ENCODE results near the gene SLC24A4. TPM values are rescaled to one million over a fixed set of nuclear protein-coding genes. Genes with fewer than 3 reads are reported as not detected.
A peak's percentile ranks its signal among the peaks of the same experiment; 100 is the strongest.

SLC24A4 gene
- total RNA-seq, 1 donor from 2014 or later: not detected

DNA sequence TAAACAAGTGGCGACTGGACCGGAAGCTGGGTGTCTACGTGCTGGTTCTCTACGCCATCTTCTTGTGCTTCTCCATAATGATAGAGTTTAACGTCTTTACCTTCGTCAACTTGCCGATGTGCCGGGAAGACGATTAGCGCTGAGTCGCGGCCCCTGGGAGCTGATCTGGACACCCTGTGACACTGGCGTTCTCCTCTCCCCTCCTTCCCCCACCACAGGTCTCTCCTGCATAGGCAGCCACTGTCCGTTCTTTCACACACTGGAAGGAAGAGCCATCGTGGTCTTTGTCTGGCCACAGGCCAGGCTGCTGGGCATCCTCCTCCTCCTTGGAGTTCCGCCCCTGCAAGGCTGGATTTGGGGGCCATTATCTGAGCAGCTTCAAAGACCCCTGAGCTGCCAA lies 170.5 kb downstream of the SLC24A4 start:
- no peaks in the 10 kb centered on the region for H3K9me3 Mint-ChIP-seq (ENCODE audit: unreplicated experiment)
- no peaks in the 10 kb centered on the region for H3K27me3 Mint-ChIP-seq (ENCODE audit: unreplicated experiment)
- no peaks in the 10 kb centered on the region for H3K36me3 Mint-ChIP-seq (ENCODE audit: unreplicated experiment)
- H3K27ac Mint-ChIP-seq (ENCODE audit: unreplicated experiment): no peak overlapping the region
- DNase-seq (ENCODE audit: extremely low spot score, unreplicated experiment): peak; percentile 64
- peaks cover 4% of the 10 kb centered on the region for H3K4me1 Mint-ChIP-seq (ENCODE audit: unreplicated experiment)
- H3K4me3 Mint-ChIP-seq (ENCODE audit: unreplicated experiment): no peak overlapping the region
- TF ChIP-seq, protein P1, sequence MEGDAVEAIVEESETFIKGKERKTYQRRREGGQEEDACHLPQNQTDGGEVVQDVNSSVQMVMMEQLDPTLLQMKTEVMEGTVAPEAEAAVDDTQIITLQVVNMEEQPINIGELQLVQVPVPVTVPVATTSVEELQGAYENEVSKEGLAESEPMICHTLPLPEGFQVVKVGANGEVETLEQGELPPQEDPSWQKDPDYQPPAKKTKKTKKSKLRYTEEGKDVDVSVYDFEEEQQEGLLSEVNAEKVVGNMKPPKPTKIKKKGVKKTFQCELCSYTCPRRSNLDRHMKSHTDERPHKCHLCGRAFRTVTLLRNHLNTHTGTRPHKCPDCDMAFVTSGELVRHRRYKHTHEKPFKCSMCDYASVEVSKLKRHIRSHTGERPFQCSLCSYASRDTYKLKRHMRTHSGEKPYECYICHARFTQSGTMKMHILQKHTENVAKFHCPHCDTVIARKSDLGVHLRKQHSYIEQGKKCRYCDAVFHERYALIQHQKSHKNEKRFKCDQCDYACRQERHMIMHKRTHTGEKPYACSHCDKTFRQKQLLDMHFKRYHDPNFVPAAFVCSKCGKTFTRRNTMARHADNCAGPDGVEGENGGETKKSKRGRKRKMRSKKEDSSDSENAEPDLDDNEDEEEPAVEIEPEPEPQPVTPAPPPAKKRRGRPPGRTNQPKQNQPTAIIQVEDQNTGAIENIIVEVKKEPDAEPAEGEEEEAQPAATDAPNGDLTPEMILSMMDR (IDR thresholded peaks at IDR 0.05): no peak

DNA sequence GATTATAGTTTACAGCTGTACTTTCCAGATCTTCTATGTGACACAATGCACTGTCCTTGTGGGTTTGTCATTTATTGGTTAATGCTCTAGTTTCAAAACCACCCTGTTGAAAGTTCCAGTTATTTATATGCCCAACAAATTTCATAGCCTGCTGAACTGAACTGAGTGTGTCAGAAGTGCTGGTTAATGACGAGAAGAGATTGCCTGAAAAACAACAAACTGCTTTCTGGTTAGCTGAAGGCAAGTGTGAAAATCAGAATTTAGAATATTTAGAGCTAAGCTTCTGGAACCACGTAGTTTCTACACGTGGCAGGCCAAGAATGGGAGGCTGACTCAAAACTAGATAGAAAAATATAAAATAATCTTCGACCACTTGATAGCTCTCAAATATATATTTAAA lies 171.5 kb downstream of the SLC24A4 start:
- Mint-ChIP-seq H3K27me3 (ENCODE audit: unreplicated experiment) (no peaks in the 10 kb centered on the region), H3K9me3 (ENCODE audit: unreplicated experiment) (no peaks in the 10 kb centered on the region), H3K4me3 (ENCODE audit: unreplicated experiment) (no peak overlapping the region), H3K4me1 (ENCODE audit: unreplicated experiment) (peaks cover 2% of the 10 kb centered on the region), H3K27ac (ENCODE audit: unreplicated experiment) (no peak overlapping the region), H3K36me3 (ENCODE audit: unreplicated experiment) (no peaks in the 10 kb centered on the region)
- TF ChIP-seq, protein P1 (IDR thresholded peaks at IDR 0.05): no peak
- DNase-seq (ENCODE audit: extremely low spot score, unreplicated experiment): no peak

GRCh38 chr14:92495027-92495426 lies 172.1 kb downstream of the SLC24A4 start:
- Mint-ChIP-seq H3K4me1 (ENCODE audit: unreplicated experiment) (peaks cover under 1% of the 10 kb centered on the region), H3K27ac (ENCODE audit: unreplicated experiment) (no peak overlapping the region), H3K27me3 (ENCODE audit: unreplicated experiment) (no peaks in the 10 kb centered on the region), H3K36me3 (ENCODE audit: unreplicated experiment) (no peaks in the 10 kb centered on the region), H3K4me3 (ENCODE audit: unreplicated experiment) (no peak overlapping the region), H3K9me3 (ENCODE audit: unreplicated experiment) (no peaks in the 10 kb centered on the region)
- no peak for DNase-seq (ENCODE audit: extremely low spot score, unreplicated experiment)
- TF ChIP-seq, protein P1 (IDR thresholded peaks at IDR 0.05): no peak

GRCh38 chr14:92496191-92496857 lies 173.4 kb downstream of the SLC24A4 start:
- H3K4me3 Mint-ChIP-seq (ENCODE audit: unreplicated experiment): no peak overlapping the region
- H3K27ac Mint-ChIP-seq (ENCODE audit: unreplicated experiment): no peak overlapping the region
- H3K36me3 Mint-ChIP-seq (ENCODE audit: unreplicated experiment): no peaks in the 10 kb centered on the region
- TF ChIP-seq, protein P1 (IDR thresholded peaks at IDR 0.05): no peak
- H3K9me3 Mint-ChIP-seq (ENCODE audit: unreplicated experiment): no peaks in the 10 kb centered on the region
- H3K4me1 Mint-ChIP-seq (ENCODE audit: unreplicated experiment): peaks cover 6% of the 10 kb centered on the region
- no peaks in the 10 kb centered on the region for H3K27me3 Mint-ChIP-seq (ENCODE audit: unreplicated experiment)
- no peak for DNase-seq (ENCODE audit: extremely low spot score, unreplicated experiment)

GRCh38 chr14:92497391-92497790 lies 174.4 kb downstream of the SLC24A4 start:
- TF ChIP-seq, protein P1 (IDR thresholded peaks at IDR 0.05): no peak
- no peaks in the 10 kb centered on the region for H3K9me3 Mint-ChIP-seq (ENCODE audit: unreplicated experiment)
- peaks cover 17% of the 10 kb centered on the region for H3K4me1 Mint-ChIP-seq (ENCODE audit: unreplicated experiment)
- no peak overlapping the region for H3K4me3 Mint-ChIP-seq (ENCODE audit: unreplicated experiment)
- H3K27ac Mint-ChIP-seq (ENCODE audit: unreplicated experiment): no peak overlapping the region
- H3K36me3 Mint-ChIP-seq (ENCODE audit: unreplicated experiment): no peaks in the 10 kb centered on the region
- DNase-seq (ENCODE audit: extremely low spot score, unreplicated experiment): no peak
- H3K27me3 Mint-ChIP-seq (ENCODE audit: unreplicated experiment): no peaks in the 10 kb centered on the region
